NB4 (cell line): Measurements from ENCODE around the gene LDAH.

ENCODE experiments used
- DNase-seq: peaks from one replicate; pipeline ENCODE4 v3.0.0; 2010; ENCODE audit warnings: low read depth
- H3K4me3 ChIP-seq: one replicate; pipeline ENCODE4 v1.5.1; 2011; ENCODE audit warnings: mild to moderate bottlenecking, low read depth, low read length, moderate library complexity
- MYC ChIP-seq: IDR thresholded peaks from 2 replicates; pipeline ENCODE4 v1.6.1; 2011; ENCODE audit warnings: low read depth, low read length
- POLR2A ChIP-seq: IDR thresholded peaks from 2 replicates; pipeline ENCODE4 v1.6.1; 2011; ENCODE audit warnings: mild to moderate bottlenecking; ENCODE audit not compliant: insufficient read length; ENCODE audit errors: extremely low read depth
- TF ChIP-seq, protein P1 (sequence below): IDR thresholded peaks from 2 replicates; pipeline ENCODE4 v1.6.1; 2011; ENCODE audit warnings: low read depth, low read length
- TF ChIP-seq, protein P2 (sequence below): IDR thresholded peaks from one replicate; pipeline ENCODE4 v1.5.1; 2012; ENCODE audit warnings: low read depth, low read length

Gene LDAH

DNA sequence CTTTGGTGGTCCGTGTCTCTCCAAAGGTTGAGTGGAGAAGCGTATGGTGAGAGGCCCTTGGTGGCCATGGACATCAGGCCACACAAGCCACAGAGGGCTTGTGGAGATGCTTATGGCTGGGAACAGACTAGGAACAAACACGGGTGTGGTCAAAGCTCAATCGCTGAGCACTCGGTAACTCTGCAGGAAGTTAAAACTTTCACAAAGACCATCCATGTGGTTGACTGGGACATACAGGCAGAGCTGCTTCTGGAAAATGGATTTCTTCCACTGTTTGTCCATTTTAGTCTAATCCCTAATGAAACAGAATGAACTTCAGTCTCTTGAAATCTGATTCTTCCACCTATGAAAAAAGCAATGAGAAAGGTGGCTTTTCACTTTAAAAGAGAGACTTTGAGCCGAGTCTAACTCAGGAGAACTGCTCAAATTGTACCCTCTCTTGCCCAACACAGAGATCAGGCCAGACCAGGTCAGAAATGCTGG lies 138.3 kb downstream of the LDAH start:
- DNase-seq, result no peak
- TF ChIP-seq, protein P1, sequence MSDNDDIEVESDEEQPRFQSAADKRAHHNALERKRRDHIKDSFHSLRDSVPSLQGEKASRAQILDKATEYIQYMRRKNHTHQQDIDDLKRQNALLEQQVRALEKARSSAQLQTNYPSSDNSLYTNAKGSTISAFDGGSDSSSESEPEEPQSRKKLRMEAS, result no peak
- TF ChIP-seq MYC (no peak), POLR2A (no peak)
- TF ChIP-seq, protein P2, sequence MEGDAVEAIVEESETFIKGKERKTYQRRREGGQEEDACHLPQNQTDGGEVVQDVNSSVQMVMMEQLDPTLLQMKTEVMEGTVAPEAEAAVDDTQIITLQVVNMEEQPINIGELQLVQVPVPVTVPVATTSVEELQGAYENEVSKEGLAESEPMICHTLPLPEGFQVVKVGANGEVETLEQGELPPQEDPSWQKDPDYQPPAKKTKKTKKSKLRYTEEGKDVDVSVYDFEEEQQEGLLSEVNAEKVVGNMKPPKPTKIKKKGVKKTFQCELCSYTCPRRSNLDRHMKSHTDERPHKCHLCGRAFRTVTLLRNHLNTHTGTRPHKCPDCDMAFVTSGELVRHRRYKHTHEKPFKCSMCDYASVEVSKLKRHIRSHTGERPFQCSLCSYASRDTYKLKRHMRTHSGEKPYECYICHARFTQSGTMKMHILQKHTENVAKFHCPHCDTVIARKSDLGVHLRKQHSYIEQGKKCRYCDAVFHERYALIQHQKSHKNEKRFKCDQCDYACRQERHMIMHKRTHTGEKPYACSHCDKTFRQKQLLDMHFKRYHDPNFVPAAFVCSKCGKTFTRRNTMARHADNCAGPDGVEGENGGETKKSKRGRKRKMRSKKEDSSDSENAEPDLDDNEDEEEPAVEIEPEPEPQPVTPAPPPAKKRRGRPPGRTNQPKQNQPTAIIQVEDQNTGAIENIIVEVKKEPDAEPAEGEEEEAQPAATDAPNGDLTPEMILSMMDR, result no peak
- H3K4me3 ChIP-seq, result no peak overlapping the region

DNA sequence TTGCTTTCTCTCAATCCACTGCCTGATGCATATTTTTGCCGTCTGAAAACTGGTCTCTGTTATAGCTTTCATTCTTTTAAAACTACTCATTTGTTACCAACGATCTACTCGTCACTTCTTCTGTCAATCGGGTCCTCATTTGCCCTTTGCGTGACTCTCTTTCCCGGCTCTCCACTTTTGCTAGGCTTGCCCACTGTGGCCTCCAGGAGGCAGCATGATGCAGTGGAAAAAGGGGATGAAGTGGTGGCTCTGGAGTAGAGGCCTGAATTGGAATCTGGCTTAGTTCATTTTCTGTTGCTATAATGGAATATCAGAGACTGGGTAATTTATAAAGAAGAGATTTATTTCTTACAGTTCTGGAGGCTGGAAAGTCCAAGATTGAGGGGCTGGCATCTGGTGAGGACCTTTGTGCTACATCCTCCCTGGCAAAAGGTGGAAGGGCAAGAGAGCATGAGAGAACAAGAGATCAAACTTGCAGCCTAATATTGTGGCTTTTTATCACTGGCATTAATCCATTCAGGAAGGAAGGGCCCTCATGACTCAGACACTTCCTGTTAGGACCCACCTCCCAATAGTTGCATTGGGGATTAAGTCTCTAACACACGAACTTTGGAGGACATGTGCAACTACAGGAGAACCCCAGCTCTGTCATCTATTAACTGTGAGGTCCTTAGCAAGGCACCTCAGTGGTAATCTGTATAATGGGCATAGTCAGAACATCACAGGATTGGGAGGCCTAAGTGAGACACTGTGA lies 140.6 kb downstream of the LDAH start:
- DNase-seq, result no peak
- TF ChIP-seq, protein P1, result no peak
- TF ChIP-seq, protein P2, result peak; percentile 43
- TF ChIP-seq MYC, result no peak
- no peak for TF ChIP-seq POLR2A
- H3K4me3 ChIP-seq, result no peak overlapping the region

DNA sequence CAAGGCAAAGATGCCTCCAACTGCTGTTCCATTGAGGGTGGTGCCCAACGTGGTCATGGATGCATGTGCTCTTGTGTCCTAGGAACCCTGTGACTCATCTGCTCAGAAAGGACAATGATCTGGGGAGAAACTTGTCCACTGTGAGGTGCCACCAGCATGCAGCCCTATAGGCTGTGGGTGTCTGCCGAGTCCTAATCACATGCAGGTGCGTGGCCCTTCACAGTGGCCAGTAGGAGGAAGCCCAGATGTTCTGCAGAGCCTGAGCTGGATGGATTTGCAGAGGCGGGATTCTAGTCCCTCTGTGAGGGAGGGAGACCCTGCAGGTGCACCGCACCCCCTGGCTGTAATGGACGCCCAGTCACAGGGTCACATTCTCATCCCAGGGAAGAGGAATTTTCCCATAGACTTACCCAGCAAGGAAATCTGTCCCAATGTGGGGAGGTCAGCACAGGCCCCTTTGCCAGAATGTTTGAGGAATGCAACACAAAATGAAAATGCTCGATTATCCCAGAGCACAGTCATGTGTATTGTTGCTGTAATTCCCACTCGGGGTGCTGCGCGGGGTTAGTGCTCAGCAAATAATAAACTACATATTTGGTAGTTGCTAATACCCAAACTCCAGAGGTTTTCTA lies 142.0 kb downstream of the LDAH start:
- H3K4me3 ChIP-seq, result no peak overlapping the region
- no peak for TF ChIP-seq POLR2A
- TF ChIP-seq, protein P1, result no peak
- DNase-seq, result no peak

DNA sequence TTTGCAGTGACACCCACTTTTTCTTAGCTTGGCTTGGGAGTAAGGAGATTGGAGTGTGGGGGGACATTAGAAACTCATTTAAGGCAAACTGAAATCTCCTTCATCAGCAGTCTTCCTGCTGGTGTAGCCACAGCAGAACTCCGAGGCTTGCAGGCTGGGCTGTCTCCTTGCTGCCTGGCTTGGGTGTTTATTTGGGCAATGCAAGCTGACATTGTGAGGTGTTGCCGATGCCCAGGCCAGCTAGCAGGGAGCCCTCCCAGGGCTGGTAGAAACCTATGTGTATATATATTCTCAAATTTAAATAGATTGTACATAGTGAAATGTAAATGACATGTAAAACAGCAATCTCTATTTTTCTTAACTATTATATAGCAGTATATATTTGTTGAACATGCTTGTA lies 144.1 kb downstream of the LDAH start:
- DNase-seq, result no peak
- no peak for TF ChIP-seq POLR2A
- TF ChIP-seq, protein P2, result no peak
- TF ChIP-seq, protein P1, result no peak
- no peak for TF ChIP-seq MYC

DNA sequence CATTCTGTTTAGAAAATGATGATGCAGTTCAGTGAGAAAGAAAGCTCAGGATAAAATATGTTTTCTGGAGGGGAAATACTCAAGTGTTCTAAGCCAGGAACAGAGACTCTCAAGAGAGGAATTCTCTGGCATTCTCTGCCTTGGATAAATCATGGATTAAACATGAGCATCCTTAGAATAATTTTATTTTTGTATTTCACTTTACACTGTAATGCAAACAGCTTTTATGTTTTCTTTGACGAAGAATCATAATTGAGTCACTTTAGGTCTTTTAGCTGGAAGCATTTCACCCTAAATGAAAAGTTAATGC lies 144.9 kb downstream of the LDAH start:
- no peak overlapping the region for H3K4me3 ChIP-seq
- no peak for DNase-seq
- TF ChIP-seq, protein P1, result no peak
- TF ChIP-seq POLR2A (no peak), MYC (no peak)
- TF ChIP-seq, protein P2, result no peak

More for the DNA sequence above, 144.1 kb downstream of the LDAH start:
- no peak overlapping the region for H3K4me3 ChIP-seq

DNA sequence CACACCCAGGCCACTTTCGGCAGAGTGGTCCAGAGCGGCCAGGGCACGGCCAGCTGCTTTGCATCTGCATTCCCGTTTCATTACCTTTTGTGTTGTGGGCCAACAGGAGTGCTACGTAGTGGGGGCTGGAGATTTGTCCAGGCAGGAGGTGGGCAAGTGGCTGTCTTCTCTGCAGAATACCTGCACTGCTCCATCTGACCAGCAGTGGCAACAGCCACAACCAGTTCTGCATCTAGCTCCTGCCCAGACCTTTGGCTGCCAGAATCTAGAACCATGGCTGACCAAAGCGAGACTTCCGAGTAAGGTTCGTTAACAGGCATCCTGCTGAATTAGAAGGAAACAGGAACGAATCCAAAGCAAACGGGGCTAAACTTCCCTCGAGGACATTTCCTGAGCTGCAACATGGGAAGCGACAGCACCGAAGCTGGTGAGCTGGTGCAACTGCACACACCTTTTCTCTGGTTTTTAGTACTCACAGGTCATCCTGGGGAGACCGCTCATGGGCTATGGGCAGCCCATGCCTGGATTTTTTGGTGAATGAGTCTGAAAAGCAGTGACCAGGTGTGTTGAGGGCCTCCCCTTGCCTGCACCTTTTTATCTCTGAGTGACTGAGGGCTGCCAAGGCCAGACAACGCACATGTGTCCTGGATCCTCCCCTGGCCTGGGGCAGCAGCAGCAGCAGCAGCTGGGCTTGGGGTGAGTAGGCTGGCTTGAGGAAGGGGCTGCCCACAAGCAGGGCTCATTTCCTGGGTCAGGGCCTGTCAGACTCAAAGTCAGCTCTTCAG lies 145.4 kb downstream of the LDAH start:
- H3K4me3 ChIP-seq, result no peak overlapping the region
- TF ChIP-seq, protein P1, result no peak
- no peak for TF ChIP-seq POLR2A
- no peak for DNase-seq
